Upper lobe of right lung (tissue), 1 donor: ENCODE results near the gene TIMM22. TPM values are rescaled to one million over a fixed set of nuclear protein-coding genes. Genes with fewer than 3 reads are reported as not detected.
"Not testable (repeated sequence)": the region's sequence is repeated elsewhere in the genome, so short reads cannot be mapped to it uniquely, and the experiment has no call there.

Experiments
- ATAC-seq: fragments of 200-7000 bp; cut with Tn5 transposase; one replicate; pipeline ENCODE4 v1.9.1; 2020; ENCODE audit warnings: mild to moderate bottlenecking, moderate library complexity
- DNase-seq: peaks from one replicate; pipeline ENCODE4 v3.0.0-alpha.2; 2020
- H3K27ac ChIP-seq: fragments of 200-600 bp; one replicate; pipeline ENCODE4 v1.8.0; 2022
- H3K27me3 ChIP-seq: fragments of 200-600 bp; one replicate; pipeline ENCODE4 v1.8.0; 2022; ENCODE audit warnings: mild to moderate bottlenecking
- H3K36me3 ChIP-seq: fragments of 200-600 bp; one replicate; pipeline ENCODE4 v1.8.0; 2022
- H3K4me1 ChIP-seq: fragments of 200-600 bp; one replicate; pipeline ENCODE4 v1.8.0; 2022
- H3K4me3 ChIP-seq: fragments of 200-600 bp; one replicate; pipeline ENCODE4 v1.8.0; 2022; ENCODE audit warnings: mild to moderate bottlenecking
- H3K9me3 ChIP-seq: fragments of 200-600 bp; one replicate; pipeline ENCODE4 v1.8.0; 2022
- CTCF ChIP-seq: fragments of 200-600 bp; IDR thresholded peaks from one replicate; pipeline ENCODE4 v1.8.0; 2022; ENCODE audit warnings: antibody characterized with exemption
- intact Hi-C: fragments of 100-400 bp; cut with DNase I; formaldehyde crosslinking; loops from one replicate; pipeline ENCODE4 v1.11.0; 2022
- total RNA-seq: library from RNA; stranded (reverse); fragmentation: NEBNext Ultra II Directional; extraction: Animal tissue kit (Norgen Biotek cat#: 25700); gene quantifications from one replicate; pipeline ENCODE4 v1.2.1, GENCODE V29; 2021
- donor health status: DM: no; HTN: yes; CAD: no; lungs with severe emphysema.

Gene TIMM22
- total RNA-seq, 1 donor from 2014 or later: 10.7 TPM

DNA sequence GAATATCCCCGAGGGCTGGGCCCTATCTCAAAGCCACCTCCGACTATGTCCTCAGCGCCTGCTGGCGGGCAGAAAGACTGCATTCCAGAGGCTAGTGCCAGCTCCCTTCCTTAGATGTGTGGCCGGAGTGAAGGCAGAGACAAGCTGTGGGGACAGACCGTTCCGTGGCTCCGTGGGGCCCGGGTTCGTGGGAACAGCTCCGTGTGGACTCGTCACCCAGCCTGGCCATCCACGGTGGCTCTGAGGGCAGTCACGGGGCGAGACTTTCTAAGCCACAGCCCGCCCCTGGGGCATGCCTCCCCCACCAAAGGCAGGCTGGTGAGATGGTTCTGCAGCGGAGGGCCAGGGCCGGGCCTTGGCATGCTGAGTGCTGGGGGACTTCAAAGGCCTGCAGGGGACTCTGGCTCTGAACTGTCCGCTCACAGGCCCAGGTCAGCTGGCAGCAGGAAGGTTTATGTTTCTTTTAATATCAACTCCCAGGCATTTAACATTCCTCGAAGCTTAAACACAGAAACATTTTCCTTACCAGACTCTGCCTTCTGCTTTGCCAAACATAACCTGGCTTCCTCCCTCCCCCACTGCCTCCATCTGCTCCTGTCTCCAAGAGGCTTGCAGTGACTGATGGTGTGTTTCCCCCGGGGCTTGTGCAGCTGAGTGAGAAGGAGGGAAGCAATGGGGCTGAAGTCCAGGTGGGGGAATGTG, 50.4 kb downstream of the TIMM22 start:
- peak; percentile 68 for DNase-seq
- H3K36me3 ChIP-seq: peaks cover 53% of the 10 kb centered on the region

GRCh38 chr17:1047879-1048470, 51.0 kb downstream of the TIMM22 start:
- DNase-seq: no peak
- H3K27me3 ChIP-seq: no peaks in the 10 kb centered on the region
- intact Hi-C loops: no loop called here

More for the DNA sequence above, 50.4 kb downstream of the TIMM22 start:
- Histone ChIP-seq H3K27ac (peak overlapping the region; percentile 72), H3K4me1 (peaks cover 23% of the 10 kb centered on the region), H3K27me3 (no peaks in the 10 kb centered on the region), H3K9me3 (no peaks in the 10 kb centered on the region), H3K4me3 (no peak overlapping the region)
- TF ChIP-seq CTCF: peak; percentile 24
- intact Hi-C loops: no loop called here
- peak; percentile 45 for ATAC-seq

GRCh38 chr17:1048516-1049115, 51.7 kb downstream of the TIMM22 start:
- ATAC-seq, DNase-seq, H3K27ac ChIP-seq, H3K27me3 ChIP-seq, intact Hi-C loops, H3K4me3 ChIP-seq, H3K9me3 ChIP-seq: not testable (repeated sequence)
- Histone ChIP-seq H3K4me1 (peaks cover 16% of the 10 kb centered on the region), H3K36me3 (peaks cover 47% of the 10 kb centered on the region)

More at GRCh38 chr17:1047879-1048470, 51.0 kb downstream of the TIMM22 start:
- Histone ChIP-seq H3K9me3 (no peaks in the 10 kb centered on the region), H3K27ac (peak overlapping the region; percentile 72), H3K4me3 (no peak overlapping the region), H3K36me3 (peaks cover 46% of the 10 kb centered on the region), H3K4me1 (peaks cover 23% of the 10 kb centered on the region)
- no peak for ATAC-seq
- TF ChIP-seq CTCF: no peak

DNA sequence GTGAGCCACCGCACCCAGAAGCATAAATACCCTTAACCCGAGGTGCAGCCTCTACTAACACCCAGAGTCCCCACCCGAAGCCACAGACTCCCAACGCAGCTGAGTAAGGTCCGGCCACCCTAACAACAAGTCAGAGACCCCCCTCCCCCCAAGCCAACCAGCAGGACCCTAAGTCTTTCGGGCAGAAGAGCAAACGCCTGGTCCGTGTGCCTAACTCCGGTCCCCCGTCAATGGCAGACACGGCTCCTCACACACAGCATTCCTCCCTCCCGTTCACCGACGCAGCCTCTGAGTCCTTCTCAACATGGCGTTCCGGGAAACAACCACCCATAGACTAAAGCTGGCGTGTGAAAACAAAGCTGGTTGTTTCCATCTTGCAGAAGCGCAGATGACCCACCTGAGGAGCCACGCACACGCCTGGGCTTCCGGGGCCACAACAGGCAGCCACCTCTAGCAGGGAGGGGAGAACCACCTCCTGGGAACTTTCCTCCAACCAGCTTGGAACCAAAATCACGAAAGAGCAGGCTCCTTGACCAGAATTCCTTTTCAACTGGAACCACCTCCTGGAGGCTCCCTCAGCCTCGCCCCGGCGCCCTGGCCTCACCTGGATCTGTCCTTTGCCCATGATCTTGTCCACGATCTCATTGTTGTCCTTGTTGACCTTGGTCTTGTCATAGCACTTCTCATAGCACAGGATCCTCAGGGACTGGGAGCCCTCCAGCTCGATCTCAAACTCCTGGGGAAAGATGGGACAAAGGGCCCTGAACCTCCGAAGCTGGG, 52.7 kb downstream of the TIMM22 start:
- ATAC-seq: no peak
- H3K36me3 ChIP-seq: peaks cover 54% of the 10 kb centered on the region
- TF ChIP-seq CTCF: no peak
- DNase-seq: no peak
- H3K27ac ChIP-seq: no peak overlapping the region
- peaks cover 15% of the 10 kb centered on the region for H3K4me1 ChIP-seq
- intact Hi-C loops: no loop called here
- H3K4me3 ChIP-seq: no peak overlapping the region
- H3K9me3 ChIP-seq: no peaks in the 10 kb centered on the region
- H3K27me3 ChIP-seq: no peaks in the 10 kb centered on the region

GRCh38 chr17:1050246-1050995, 53.5 kb downstream of the TIMM22 start:
- no peaks in the 10 kb centered on the region for H3K9me3 ChIP-seq
- ATAC-seq (peak; percentile 17), DNase-seq (no peak)
- H3K4me3 ChIP-seq: no peak overlapping the region
- no peak overlapping the region for H3K27ac ChIP-seq
- peaks cover 15% of the 10 kb centered on the region for H3K4me1 ChIP-seq
- intact Hi-C loops: no loop called here
- no peaks in the 10 kb centered on the region for H3K27me3 ChIP-seq
- H3K36me3 ChIP-seq: peaks cover 60% of the 10 kb centered on the region
- no peak for TF ChIP-seq CTCF
